HAP-1 (cell line): ENCODE data around the gene CTAG1B.
A peak's percentile ranks its signal among the peaks of the same experiment; 100 is the strongest.
"Not testable (repeated sequence)": the region's sequence is repeated elsewhere in the genome, so short reads cannot be mapped to it uniquely, and the experiment has no call there.

Experiments
- DNase-seq, 2 experiments: peaks; one replicate each; pipeline ENCODE4 v3.0.0-alpha.2; 2016 to 2020; ENCODE audit warnings: low spot score in 2 of 2
- H3K27me3 ChIP-seq: fragments of 250-450 bp; sonication (Bioruptor Pico); 2 replicates; pipeline ENCODE4 v1.5.1; 2020; ENCODE audit warnings: low read depth, mild to moderate bottlenecking, moderate library complexity
- H3K36me3 ChIP-seq: fragments of 250-450 bp; sonication (Bioruptor Pico); replicated peaks from 2 replicates; pipeline ENCODE4 v1.5.1; 2020; ENCODE audit warnings: mild to moderate bottlenecking
- H3K4me1 ChIP-seq: fragments of 250-450 bp; sonication (Bioruptor Pico); 2 replicates; pipeline ENCODE4 v1.5.1; 2020; ENCODE audit warnings: mild to moderate bottlenecking
- H3K4me3 ChIP-seq: fragments of 250-450 bp; sonication (Bioruptor Pico); 2 replicates; pipeline ENCODE4 v1.5.1; 2020; ENCODE audit warnings: mild to moderate bottlenecking, moderate library complexity
- H3K9me3 ChIP-seq: fragments of 250-450 bp; sonication (Bioruptor Pico); 2 replicates; pipeline ENCODE4 v1.5.1; 2020; ENCODE audit warnings: mild to moderate bottlenecking, moderate library complexity
- in situ Hi-C: fragments of 300-500 bp; cut with MboI; formaldehyde crosslinking; loops from 3 replicates; pipeline ENCODE4 v1.14.3; 2020; ENCODE audit warnings: low sequenced_read_pairs, inconsistent platforms, mixed read lengths

The CTAG1B gene

DNA sequence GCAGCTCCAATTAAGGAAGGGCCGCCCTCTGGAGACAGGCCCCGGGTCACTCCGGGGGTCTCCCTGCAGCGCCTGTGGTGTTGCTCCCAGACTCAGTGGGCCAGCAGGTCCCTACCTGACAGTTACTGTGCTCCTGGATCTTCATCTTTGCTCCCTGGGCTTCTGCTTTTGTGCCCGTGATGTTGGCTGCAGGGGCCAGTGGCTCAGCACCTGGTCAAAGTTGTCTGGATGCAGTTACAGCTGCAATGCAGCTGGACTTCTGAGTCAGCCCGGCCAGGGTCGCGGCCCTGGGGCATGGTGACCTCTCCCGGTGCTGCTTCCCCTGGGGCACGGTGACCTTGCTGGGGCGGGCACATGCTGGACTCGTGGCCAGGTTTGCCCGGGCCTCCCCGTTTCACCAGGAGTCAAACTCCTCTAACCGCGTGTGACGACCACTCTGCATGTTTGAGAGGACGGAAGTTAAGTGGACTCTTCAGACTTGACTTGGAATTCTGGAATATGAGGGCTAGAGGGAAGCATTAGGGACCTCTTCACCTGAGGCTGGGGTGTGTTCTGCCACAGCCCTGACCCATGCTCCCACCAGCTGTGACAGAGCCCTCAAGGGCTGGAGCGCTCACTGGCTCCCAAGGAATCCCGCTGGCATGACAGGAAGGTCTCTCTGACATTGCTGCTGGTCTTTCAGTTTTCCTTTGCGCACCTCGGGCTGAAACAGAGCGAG, 30.6 kb upstream of the CTAG1B start:
- Histone ChIP-seq H3K4me1 (no peaks in the 10 kb centered on the region), H3K4me3 (no peak overlapping the region), H3K9me3 (no peaks in the 10 kb centered on the region), H3K27me3 (no peaks in the 10 kb centered on the region), H3K36me3 (no peaks in the 10 kb centered on the region)
- in situ Hi-C loops = no loop called here
- DNase-seq = no peak

DNA sequence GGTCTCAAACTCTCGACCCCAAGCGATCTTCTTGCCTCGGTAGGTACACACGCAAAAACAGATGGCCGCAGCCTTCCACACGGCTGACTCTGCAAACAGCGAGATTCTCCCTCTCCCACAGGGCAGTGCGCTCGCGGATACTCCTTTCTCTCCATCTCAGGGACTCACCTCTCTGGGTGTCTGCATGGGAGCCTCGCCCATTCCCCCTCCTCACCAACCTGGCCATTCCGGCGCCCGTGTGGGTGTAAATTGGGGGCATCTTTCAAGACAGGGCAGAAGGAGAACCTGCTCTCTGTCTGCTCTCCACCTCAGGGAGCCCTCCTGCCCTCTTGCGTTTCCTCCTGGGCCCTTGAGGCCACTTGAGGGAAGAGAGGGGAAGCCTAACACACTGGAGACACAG, 29.8 kb upstream of the CTAG1B start:
- in situ Hi-C loops = no loop called here
- H3K36me3 ChIP-seq = no peaks in the 10 kb centered on the region
- no peaks in the 10 kb centered on the region for H3K9me3 ChIP-seq
- H3K4me3 ChIP-seq = no peak overlapping the region
- no peaks in the 10 kb centered on the region for H3K4me1 ChIP-seq
- no peak for DNase-seq
- no peaks in the 10 kb centered on the region for H3K27me3 ChIP-seq

DNA sequence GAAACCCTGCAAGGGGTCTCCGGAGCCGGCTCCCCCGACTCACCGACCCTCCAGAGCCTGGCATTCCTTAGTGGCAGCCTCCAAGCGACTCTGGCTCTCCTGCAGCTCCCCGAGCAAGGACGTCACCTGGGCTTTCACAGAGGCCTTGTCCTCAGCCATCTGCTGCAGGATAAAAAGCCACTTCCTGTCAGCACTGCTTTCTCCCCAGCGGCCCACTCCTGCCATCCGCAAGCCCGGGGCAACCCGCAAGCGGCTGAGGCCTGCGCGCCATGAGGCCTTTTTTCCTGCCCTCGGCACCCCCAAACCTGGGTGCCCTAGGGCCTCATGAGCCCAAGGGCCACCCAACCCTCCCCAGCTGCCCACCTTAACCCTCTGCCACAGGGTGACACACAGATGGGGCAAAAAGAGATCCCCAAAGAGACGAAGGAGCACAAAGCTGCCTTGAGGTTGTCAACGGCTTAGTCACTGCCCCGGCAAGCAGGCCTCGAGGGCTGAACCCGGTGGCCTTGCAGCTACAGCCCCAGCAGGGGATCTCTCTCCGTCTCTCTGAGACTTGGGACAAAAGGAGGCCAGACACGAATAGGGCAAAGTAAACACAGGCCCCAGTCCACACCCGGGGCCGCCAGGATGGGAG, 26.8 kb upstream of the CTAG1B start:
- in situ Hi-C loops, DNase-seq: not testable (repeated sequence)

DNA sequence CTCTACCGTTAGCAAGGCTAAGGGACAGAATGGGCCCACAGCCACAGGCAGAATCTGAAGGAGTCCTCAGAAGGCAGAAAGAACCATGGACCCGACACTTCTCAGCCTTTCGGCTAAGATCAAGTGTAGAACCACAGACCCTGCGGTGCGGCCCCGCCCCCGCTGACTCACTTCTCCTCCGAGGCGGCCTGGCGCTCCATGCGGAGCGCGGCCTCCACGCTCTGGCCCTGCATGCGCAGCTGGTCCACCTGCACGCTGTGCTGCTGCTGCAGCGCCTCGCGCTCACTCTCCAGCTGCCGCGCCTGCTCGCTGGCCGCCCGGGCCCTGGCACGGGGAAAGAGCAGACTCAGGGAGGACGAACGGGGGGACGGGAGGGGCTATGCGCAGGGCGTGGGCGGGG, 24.6 kb upstream of the CTAG1B start:
- in situ Hi-C loops, H3K27me3 ChIP-seq, H3K36me3 ChIP-seq: not testable (repeated sequence)

More for the DNA sequence above, 26.8 kb upstream of the CTAG1B start:
- H3K27me3 ChIP-seq, H3K9me3 ChIP-seq, H3K4me1 ChIP-seq, H3K36me3 ChIP-seq, H3K4me3 ChIP-seq: not testable (repeated sequence)

DNA sequence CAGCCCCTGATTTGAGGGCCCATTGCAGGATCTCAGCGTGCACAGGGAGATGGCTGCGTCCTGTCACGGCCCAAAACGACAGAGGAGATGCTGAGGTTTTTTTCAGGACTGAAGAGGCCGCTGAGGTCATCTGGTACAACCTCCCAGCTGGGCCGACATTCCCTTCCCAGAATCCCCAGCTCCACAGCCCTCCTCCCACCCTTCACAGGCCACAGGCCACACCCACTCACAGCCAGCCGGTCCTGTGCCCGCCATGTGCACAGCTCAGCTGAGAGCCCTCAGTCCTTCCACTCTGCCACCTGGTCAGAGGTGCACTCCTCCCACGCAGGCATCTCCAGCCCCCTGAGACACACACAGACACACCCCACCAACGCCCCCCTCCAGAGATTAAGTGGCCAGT, 22.7 kb upstream of the CTAG1B start:
- DNase-seq, in situ Hi-C loops, H3K4me1 ChIP-seq, H3K4me3 ChIP-seq, H3K9me3 ChIP-seq, H3K36me3 ChIP-seq, H3K27me3 ChIP-seq: not testable (repeated sequence)

More for the DNA sequence above, 24.6 kb upstream of the CTAG1B start:
- H3K4me3 ChIP-seq, DNase-seq, H3K4me1 ChIP-seq, H3K9me3 ChIP-seq: not testable (repeated sequence)

DNA sequence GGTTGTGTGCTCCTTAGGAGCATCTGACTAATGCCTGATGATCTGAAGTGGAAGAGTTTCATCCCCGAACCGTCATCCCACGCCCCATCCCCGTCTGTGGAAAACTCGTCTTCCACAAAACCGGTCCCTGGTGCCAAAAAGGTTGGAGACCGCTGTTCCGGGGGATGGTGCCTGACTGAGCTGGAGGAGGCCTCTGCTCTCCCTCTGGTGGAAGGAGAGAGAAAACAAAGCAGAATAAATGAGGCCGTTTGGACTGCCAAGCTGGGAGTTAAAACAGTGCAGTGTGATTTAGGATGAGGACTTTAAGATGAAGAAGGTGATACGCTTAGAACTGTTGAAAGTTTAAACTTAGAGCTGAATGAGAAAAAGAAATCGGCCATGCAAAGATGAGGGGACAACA, 14.6 kb upstream of the CTAG1B start:
- DNase-seq, H3K4me1 ChIP-seq, H3K27me3 ChIP-seq, H3K36me3 ChIP-seq, in situ Hi-C loops, H3K9me3 ChIP-seq, H3K4me3 ChIP-seq: not testable (repeated sequence)

DNA sequence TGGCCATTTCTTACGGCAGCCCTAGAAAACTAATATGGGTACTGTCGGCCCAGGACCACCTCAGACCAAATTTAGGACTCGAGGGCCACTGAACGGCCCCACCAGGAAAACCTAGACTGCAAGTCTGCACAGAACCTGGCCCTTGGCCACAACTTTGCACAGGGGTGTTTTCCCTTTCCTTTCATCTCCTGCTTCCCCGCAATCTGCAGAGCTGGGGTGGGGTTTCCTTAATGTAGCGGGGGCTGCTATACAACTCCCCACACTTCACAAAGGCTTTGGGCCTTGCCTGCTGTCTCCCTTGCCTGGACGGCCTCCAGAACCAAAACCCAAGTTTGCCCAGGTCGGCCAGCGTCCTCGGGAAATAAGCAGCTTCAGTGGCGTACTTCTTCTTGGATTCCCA, 11.9 kb upstream of the CTAG1B start:
- DNase-seq, H3K4me1 ChIP-seq, H3K4me3 ChIP-seq, in situ Hi-C loops, H3K36me3 ChIP-seq, H3K9me3 ChIP-seq, H3K27me3 ChIP-seq: not testable (repeated sequence)

DNA sequence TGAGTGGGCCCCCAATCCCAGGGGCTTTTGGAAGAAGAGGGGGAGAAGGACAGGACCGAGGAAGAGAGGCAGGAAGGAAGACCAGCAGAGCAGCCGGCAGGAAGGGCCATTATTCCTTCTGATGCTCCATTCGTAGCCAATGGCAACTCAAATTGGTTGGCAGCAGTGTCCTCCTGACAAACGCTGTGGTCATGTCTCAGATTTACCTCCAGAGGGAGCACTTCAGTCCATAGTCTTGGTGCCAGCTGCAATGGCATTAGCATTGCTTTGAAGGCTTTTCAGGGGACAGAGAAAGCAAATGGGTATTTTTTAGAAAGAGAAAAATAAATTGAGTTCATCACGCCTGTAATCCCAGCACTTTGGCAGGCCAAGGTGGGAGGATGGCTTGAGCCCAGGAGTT, 9.9 kb upstream of the CTAG1B start:
- H3K36me3 ChIP-seq, H3K4me1 ChIP-seq, H3K4me3 ChIP-seq, H3K27me3 ChIP-seq, H3K9me3 ChIP-seq, DNase-seq, in situ Hi-C loops: not testable (repeated sequence)

DNA sequence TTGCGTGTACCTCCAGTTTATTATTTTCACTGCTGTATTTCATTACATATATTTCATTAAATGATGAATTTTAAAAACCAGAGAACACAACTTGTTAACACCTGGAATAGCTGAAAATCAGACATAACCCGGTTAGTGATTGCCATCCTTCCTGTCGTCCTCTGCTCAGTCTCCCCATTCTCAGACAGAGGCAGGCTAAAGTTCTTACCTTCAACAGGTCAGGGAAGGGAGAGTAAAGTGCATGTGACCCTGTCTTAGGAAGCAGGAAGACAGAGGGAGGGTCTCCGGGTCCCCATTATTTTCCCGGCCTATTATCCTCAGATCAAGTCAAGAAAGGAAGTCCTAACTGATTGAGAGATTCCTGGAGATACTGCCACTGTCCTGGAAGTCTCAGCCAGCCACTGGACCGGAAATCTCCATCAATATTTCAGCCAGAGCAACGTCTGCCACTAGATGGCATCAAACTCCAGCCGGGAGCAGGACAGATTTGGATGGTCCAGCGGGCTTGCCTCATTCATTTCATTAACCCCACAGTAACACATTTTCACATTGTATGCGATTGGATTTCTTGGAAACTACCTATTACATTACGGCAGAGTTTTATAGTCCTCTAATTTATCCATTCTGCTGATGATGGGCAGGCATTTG, 1.8 kb upstream of the CTAG1B start:
- H3K36me3 ChIP-seq, H3K9me3 ChIP-seq, H3K4me1 ChIP-seq, H3K4me3 ChIP-seq, in situ Hi-C loops, H3K27me3 ChIP-seq: not testable (repeated sequence)
- peak in 1 of 2 experiments; percentile 3 for DNase-seq

DNA sequence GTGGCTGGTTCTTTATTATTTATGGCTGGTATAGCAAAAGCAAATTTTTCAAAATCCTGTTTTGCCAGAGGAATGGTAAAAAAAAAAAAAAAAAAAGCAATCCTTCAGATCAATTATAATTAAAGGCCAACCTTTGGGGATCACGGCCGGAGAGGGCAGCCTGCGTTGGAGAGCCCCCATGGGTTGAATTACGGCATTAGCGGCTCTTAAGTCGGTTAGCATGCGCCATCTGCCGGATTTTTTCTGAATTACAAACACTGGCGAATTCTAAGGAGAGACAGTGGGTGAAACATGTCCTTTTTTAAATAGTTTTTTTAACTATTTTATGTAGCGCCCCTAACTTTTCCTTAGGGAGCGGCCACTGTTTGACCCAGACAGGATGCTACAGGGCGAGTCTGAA, 5.5 kb downstream of the CTAG1B start:
- H3K36me3 ChIP-seq, H3K4me1 ChIP-seq, H3K4me3 ChIP-seq, DNase-seq, in situ Hi-C loops, H3K27me3 ChIP-seq, H3K9me3 ChIP-seq: not testable (repeated sequence)

DNA sequence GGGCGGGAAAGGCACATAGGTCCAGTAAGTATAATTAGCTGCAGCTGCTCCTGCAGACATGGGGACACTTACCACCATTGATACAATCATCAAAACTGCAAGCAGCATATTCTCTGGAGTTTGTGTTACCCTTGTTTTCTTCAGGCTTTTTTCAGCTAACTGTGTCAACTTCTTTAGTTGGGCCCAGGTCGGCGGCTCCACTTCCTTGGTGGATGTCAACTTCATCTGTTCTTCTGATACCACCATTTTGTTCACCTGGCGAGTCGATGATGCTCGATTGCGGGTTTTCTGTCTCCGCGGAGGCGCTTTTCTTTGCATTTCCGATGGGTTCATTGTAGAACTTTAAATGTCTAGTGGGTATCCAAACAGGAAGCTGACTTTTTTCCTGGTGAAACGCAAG, 7.9 kb downstream of the CTAG1B start:
- DNase-seq, H3K27me3 ChIP-seq, H3K36me3 ChIP-seq, in situ Hi-C loops, H3K4me1 ChIP-seq, H3K9me3 ChIP-seq, H3K4me3 ChIP-seq: not testable (repeated sequence)

DNA sequence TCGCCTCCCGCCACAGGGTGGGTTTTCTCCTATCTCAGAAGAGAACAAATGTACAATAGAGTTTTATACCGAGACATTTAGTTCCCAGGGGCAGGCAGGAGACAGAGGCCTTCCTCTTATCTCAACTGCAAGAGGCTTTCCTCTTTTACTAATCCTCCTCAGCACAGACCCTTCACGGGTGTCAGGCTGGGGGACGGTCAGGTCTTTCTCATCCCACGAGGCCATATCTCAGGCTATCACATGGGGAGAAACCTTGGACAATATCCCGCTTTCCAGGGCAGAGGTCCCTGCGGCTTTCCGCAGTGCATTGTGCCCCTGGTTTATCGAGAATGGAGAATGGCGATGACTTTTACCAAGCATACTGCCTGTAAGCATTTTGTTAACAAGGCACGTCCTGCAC, 10.3 kb downstream of the CTAG1B start:
- H3K27me3 ChIP-seq, H3K36me3 ChIP-seq, in situ Hi-C loops, H3K9me3 ChIP-seq, DNase-seq, H3K4me1 ChIP-seq, H3K4me3 ChIP-seq: not testable (repeated sequence)

DNA sequence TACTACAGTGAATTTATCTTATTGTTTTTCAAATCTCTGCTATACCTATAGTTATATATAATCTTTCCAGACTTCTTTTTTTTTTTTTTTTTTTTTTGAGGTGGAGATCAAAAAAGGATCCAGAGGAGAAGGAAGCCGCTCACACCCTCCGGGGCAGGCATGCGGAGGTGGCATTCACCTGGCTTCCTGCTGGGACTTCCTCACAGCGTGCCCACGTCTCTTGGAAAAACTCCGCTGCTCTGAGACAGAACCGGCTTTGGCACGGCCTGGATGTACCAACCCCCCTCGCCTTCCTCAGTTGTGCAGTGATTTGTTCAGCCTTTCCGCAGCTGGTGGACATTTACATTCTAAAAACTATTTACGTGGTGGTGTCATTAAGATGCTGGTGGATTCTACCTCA, 11.1 kb downstream of the CTAG1B start:
- in situ Hi-C loops, H3K9me3 ChIP-seq, DNase-seq, H3K36me3 ChIP-seq, H3K4me3 ChIP-seq, H3K27me3 ChIP-seq, H3K4me1 ChIP-seq: not testable (repeated sequence)

DNA sequence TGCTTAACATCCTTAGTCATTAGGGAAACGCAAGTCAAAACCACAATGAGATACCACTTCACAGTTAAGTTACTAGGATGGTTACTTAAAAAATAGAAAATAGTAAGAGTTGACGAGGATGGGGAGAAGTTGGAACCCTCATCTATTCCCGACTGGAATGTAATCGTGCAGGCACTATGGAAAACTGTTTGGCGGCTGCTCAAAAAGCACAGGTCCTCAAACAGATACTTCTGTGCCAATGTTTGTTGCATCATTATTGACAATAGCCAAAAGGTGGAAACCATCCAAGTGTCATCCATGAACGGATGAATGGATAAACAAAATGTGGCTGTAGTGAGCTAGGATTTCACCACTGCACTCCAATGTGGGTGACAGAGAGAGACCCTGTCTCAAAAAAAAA, 11.7 kb downstream of the CTAG1B start:
- Histone ChIP-seq H3K27me3 (0 out of 2 replicates have a peak, but pooled peaks cover 7% of the 10 kb centered on the region), H3K4me3 (no peak overlapping the region), H3K4me1 (no peaks in the 10 kb centered on the region), H3K36me3 (no peaks in the 10 kb centered on the region), H3K9me3 (no peaks in the 10 kb centered on the region)
- DNase-seq = no peak
- in situ Hi-C loops = no loop called here
